ENCODE measurements around the gene NDUFB8.

DNA sequence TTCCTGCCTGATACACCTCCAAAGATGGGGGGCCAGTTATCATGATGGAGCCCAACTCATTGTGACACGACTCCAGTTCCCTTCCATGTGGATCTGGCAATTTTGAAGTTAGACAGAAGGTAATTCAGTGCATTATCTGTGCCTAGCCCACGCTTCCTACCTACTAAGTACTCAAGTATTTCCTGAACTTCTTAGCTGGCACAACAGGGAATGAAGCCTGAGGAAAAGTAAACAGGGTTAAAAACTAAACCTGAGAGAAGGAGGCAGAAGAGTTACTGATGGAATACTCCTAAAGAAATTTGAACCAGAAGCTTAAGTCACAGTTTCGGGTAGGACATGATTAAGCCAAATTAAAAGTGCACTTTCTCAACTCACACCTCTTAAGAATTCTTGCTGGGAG lies 8.9 kb downstream of the NDUFB8 start:
- no peak for TF ChIP-seq ZNF274 (IDR thresholded peaks at IDR 0.05; ENCODE audit: low read depth, low read length)
- TF ChIP-seq YY1 (IDR thresholded peaks at IDR 0.05; ENCODE audit: insufficient read depth, insufficient read length): no peak
- no peak for TF ChIP-seq SUZ12 (IDR thresholded peaks at IDR 0.05; ENCODE audit: extremely low read depth, insufficient read depth, insufficient read length)

Measured in NT2/D1 (cell line).